HG03139 (cell line): ENCODE data around the gene KCNK1.

Source experiments
- ATAC-seq: cut with Tn5 transposase; IDR thresholded peaks from one replicate; pipeline ENCODE4 v1.9.1; 2021; ENCODE audit not compliant: unreplicated experiment

Gene KCNK1

DNA sequence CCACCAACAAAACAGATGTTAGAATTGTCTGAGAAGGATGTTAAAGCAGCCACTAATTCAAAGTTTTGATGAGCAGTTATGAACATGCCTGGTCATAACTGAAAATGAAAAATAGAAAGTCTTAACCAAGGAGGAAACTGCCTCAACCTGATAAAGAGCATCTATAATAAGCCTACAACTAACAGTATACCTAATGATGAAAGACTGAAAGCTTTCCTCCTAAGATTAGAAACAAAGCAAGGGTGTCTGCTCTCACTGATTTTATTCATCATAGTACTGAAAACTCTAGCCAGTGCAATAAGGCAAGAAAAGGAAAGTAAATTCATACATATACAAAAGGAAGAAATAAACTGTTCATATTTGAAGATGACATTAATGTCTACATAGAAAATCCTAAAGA, 82.0 kb downstream of the KCNK1 start:
- no peak for ATAC-seq

DNA sequence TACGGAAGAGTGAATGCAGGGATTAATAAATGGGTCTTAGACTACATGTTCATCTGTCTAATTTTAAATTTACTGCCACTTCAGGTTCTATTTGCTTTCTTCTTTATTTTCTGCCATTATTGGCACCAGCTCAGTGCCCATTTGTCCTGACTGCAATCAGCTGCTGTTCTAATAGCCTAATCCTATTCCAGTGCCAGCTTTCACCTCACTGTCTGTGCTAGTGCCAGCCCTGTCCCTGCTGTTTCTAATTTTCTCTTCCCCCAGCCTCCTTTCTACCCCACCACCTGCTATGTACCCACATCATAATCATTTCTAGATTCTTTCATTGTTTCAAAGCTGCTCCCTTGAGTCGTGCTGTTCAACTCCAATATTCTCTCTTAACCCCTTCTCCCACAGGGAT, 86.4 kb downstream of the KCNK1 start:
- no peak for ATAC-seq

DNA sequence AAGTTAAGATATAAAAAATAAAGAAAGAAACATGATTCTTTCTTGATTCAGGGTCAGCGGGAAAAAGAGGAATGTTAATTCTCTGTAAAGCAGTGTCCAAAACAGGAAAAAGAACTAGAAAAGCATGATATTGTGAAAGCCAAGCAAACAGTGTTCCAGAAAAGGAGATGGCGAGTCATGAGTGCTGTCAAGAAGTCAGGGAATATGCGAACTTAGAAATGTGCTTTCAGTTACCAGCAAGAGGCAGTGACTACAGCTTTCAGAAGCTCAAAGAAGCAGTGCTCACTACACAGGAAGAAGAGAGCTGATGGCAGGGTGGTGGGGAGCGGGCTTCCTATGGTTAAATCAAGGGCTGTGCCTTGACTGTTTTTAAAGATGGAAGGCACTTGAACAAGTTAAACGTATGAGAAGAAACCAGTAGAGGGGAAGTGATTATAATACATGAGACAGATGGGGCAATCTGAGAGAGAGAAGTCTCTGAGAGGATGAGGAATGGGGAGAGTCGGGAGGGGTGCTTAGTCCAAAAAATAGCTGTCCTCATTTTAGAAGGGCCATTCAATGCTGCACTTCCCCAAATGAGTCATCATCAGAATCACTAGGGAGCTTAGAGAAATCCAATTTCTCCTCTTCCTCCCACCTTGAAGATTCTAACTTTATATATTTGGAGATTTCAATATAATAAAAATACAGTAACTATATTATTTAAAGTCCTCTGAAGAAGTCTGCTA, 90.4 kb downstream of the KCNK1 start:
- no peak for ATAC-seq

DNA sequence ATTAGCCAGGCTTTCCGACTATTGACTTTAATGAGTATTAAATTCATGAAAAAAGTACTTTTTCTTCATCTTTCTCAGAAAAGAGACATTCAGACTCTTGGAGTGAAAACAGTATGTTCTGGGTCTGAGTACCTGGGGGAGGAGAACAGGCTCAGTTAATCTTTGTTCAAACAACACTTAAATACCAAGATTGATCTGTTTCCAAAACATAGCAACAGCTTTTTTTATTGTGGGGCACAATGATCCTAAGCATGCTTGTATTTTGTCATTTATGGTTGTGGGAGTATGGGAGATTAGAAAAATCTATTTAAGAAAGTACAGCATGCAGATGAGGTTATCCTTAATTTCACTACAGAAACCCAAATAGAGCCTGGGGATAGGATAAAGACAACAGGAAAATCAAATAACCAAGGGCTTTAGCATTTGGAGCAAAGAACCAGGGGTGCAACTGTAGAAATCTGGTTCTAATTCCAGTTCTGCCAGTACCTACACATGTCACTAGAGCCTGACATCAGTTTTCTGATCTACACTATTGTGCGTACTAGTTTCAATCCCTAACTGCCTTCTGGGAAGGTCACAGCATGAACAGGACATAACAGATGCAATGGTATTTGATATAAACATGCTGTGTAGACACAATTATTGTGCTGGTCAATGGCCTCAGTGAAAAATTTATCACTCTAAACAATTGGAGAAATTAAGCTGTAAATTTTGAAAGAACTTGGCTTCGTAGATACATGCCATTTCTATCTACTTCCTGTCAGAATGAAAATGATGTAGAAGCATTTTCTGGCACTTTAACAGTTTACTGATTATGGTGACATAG, 91.2 kb downstream of the KCNK1 start:
- ATAC-seq = no peak

DNA sequence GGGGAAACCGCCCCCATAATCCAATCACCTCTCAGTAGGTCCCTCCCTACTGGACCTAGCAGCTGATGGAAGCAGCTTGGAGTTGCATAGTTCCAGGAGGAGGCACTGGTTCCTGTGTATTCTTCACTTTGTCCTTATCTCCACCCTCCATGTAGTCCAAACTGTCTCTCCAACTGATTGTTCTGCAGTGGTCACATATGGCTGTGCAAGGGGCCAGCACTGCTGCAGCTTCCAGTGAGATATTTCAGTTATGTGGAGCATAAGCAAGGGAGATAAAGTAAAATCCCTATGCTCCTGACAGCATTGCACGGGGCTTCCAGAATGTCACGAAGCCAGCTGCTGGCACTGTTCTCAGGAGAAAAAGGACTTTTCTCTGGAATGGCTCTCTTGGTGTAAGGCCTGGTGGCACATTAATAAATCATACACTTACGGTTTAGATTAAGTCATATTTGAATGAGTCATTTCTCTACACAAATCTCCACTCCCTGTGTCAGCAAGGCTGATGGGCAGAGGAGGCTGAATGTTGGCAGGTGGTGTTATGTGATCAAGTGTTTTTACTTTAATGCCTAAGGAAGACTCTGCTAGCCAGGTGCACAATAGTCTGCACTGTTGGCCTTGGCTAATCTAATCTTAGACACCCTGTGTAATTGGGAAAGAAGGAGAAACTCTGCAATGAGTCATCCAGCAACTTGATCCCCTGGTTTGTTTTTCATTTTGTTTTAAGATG, 93.4 kb downstream of the KCNK1 start:
- ATAC-seq = no peak

DNA sequence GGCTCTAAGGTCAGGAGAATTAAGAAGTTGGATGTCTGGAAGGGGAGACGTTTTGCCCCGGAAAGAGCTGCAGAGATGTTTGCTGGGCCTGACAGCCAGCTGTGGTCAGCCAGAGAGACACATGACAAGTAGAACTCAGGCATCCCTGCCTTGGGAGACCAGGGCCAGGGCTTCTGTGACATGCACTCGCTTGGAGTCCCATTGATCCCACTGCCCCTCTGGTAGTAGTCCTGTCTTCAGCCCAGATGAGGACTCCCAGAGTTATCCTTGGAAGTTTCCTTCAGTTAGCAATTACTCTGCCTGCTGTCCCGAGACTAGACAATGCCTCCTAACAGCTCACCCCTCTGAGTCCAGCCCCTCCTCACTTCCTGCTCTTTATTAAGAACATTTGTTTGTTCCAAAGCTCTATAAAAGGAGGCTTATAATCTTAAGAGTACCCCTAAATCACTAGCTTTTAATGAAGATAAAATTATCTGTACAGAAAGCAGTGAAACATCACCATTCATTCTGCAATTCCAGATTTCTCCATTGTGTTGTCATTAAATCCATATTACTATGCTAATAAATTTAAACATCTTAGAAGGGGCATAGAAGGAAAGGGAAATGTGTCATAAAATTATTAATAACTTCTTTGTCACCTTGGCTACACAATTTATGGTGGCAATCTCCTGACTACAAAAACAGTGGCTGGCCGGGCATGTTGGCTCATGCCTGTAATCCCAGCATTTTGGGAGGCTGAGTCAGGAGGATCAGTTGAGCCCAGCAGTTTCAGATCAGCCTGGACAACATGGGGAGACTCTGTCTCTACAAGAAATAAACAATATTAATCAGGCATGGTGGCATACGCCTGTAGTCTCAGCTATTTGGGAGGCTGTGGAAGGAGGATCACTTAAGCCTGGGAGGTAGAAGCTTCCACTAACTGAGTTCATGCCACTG, 94.2 kb downstream of the KCNK1 start:
- no peak for ATAC-seq

DNA sequence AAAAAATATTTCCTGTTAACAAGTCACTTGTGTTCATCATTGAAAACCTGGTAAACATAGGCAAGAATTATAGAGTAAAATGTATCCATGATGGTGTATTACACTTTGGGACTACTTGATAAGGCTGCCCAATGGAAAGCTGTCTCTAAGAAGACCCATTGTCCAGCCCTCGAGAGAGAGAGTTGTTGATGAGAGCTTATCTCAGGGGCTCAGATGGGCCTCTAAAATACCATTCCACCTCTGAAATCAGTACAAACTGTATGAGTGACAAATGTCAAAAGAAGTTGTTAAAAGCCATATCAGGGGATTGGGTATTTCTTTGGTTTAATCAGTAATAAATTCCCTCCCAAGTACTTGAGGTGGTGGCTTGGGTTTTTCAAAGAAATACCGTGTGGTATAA, 96.1 kb downstream of the KCNK1 start:
- no peak for ATAC-seq

DNA sequence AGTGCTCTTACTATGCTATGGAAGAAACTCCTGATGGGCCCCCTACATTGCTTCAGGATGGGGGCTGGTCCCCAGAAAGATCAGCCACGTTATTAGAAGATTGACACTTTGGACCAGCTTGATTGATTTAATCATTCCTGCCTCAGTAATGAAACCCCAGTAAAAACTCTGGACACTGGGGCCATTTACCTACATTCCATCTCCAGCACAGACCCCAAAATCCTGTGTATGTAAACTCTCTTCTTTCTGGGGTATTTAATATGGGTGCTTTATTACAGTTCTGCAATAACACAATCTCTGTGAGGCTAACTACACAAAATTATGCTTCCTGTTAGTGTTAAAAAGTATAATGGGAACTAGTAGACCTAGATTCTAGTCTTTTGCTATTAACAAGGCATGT, 96.6 kb downstream of the KCNK1 start:
- ATAC-seq = no peak

DNA sequence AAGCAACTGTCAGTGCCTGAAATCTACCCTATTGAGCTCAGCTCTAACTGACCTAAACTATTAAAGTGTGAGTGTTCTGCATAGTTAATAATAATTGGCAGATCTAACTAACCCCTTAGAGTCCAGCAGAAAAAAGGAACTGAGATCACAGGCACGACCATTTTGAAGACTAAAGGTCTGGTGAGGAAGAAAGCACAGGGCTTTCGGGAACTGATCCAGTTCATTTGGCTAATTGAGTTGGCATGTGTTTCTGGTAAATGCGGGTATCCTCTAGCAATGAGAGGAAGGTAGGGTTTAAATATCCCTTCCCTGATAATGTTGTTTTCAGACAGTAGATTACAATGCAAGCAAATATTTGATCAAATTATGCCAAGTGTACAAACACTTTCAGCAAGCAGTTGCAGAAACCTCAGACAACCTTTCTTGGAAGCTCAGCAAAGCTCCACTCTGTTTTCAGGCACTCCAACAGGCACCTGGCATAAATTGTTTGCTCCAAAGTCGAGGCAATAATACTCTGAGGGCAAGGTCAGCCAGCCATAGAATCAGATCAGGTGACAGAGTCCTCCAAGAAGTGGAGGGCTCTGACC, 100.8 kb downstream of the KCNK1 start:
- no peak for ATAC-seq

DNA sequence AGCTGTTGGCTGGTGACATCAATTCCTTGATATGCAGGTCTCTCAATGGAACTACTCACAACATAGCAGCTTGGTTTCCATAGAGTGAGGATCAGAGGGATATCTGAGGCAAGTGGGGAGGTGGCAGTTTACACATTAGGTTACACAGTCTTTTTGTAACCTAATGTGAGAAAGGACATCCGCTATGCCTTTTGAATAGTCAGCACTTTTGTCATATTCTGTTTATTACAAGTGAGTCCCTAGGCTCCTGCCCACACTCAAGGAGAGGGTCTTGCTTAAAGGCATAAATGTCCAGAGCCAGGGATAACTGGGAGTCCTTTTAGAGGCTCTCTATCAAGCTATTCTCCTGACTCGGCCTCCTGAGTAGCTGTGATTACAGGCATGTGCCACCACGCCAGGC, 104.2 kb downstream of the KCNK1 start:
- no peak for ATAC-seq

DNA sequence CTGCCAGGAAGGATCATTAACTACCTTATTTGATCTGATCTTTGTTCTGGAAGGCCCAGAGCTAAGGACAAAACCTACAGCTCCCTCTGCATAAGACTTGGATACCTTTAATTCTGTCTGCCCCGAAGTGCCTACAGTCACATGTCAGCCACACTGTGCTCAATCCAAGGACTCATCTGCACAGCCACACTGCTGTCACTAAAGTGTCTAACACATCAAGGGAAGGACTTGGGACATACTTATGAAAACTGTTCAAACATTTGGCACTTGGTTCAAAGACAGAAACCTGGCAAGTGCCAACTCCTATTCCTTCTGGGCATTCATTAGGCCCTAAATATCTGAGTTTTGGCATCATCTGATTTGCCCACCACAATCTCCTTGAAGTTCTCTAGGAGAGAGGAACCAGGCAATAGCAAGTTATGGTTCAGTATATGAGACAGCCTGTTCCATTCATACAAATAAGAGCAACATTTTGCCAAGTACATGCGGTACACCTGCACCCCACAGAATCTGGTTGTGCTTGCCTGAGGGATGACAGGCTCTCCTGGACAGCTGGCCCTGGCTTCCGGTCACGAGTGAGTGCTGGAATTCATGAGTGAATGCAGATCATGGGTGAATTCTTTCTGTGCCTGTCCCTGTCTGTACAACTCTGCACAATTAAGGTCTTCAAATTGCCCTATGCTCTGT, 105.9 kb downstream of the KCNK1 start:
- ATAC-seq = no peak

DNA sequence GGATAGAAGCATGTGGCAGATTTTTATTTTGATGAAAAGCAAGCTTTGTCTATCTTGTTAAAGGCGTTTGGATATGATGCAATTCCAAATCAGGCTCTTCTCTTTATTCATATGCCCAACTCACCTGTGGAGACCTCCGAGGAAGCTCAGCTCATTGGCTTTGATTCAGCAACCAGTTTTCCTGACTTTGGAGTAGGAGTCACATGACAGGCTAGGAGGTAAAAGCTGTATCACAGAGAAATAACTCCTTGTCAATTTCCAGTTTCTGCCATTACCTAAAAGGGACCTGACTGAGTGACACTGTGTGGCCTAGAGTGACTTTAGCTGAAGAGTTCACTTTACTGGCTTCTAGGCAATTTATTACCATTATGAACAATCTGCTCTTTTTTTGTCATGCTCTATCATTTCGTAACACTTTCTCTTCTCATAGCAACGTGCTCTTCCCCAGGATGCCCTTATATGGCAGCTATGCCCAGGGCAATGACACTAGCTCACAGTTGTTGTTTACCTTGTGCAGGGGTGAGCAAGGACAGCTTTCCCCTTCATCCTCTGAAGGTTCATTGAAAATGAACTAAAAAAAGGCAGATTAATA, 107.2 kb downstream of the KCNK1 start:
- ATAC-seq = no peak
